NCI-H187 (cell line): ENCODE measurements around the gene ANTXR1.
"Not testable (repeated sequence)": the region's sequence is repeated elsewhere in the genome, so short reads cannot be mapped to it uniquely, and the experiment has no call there.

Experiments used
- DNase-seq, 2 experiments: peaks; one replicate each; lab custom pipeline; 2025; lab: John Stamatoyannopoulos, UW

ANTXR1 gene

DNA sequence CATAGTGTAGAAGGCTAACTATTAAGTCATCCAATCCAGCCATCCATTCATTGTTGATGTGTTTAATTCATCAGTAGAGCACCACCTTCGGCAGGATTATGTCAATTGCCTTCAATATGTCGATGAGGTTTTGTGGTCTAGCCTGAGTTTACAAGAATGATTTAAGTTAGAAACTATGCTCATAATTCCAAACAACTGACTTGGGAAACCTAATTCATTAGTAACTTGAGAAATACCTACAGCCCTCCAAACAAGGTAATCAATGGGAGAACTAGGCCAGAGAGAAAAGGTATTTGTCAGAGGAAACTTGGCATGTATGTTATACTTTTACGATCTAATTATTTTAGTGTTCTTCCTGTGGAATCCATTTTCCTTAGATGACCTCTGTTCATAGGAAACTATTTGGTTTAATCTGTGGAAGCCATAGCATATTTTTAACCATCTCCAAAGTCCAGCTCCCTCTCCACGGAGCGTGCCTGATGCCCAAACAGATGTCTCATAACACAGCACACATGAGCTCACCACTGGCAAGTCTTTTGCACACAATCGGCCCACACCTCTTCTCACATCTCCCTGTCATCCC lies 225.6 kb downstream of the ANTXR1 start:
- no peak for DNase-seq

DNA sequence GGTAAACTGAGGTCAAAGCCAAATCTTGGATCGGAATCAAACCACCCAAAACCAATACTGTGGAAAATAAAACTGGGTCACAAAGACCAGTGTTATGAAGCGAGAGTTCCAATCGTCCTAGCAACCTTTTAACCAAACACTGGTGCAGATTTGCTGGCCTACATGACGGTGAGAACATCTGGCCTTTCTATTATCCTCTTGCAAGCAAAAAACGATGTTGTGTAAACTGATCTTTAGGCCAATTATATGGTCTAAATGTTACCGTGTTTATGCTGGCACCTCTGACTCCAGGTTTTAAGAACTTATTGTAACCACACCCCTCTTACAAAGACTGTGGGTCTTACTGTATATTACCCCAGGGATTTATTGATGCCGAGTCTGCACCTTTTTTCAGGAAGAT lies 228.1 kb downstream of the ANTXR1 start:
- no peak for DNase-seq

DNA sequence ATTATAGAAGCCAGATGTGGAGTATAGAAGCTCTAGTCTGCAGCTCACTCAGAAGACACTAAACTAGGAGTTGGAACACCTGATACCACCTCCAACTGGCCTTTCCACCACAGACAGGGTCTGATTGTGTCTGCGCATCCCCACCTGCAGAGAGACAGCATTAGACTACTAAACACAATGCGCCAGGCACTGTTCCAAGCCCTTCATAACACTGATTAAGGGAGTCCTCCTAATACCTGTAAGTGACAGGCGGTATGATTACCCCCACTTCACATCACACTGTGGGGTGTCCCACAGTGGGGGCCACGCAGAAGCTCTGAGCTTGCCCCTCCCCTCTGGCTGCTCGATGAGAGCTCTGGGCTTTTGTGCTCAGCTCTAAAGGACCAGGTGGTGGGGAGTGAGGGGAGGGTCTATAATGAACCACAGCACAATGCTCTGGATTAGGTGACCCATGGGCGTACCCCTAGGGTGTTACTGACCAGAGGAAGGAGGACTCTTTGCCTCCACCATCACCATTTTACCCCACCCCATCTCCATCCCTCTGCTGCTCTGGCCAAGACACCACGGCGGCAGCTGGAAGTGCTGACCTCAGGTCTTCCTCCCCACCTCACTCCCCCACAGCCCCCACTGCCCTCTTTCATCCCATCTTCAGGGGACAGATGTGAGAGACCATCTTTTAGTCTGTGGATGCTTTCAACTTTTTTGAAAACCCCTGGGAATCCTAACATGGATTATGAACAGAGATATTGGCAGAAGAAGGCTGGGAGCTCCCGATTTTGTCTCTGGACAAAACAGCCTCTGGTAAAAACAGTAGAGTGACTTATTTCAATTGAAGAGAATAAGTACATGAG lies 228.9 kb downstream of the ANTXR1 start:
- DNase-seq = no peak

DNA sequence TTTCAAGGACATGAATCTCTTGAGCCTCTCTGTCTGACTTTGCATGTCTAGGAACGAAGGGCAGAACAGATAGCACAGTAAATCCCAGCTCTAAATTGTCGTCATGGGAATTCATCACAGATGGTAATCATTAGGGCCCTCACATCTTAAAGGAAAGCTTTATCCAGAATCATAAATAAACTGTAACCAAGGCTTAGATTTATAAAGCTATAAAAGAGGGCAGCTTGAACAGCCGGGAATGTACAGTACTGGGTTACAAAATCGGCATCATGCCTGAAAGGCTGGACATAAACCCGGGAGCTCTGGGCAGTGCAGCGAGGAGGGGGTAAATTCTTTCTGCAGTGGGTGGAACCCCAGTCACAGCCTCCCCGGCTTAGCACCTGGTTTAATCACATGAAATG lies 229.7 kb downstream of the ANTXR1 start:
- no peak for DNase-seq

DNA sequence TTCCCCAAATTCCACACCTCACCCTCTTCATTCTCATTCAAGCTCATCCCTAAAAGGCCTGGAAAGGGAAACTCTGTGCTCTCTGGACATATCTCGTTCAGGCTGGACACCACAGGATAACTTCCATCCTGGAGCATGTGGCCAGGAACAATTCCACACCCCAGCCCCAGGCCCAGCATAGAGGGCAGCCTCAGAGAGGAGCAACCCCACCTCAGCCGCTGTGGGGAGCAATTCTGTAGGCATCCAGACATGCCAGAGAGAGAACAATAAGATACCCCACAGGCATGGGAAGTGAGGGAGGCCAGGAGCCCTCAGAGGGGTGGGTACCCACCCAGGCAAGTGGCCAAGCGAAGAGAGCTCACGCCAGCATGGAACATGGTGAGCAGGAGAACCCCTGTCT lies 230.7 kb downstream of the ANTXR1 start:
- DNase-seq = no peak

DNA sequence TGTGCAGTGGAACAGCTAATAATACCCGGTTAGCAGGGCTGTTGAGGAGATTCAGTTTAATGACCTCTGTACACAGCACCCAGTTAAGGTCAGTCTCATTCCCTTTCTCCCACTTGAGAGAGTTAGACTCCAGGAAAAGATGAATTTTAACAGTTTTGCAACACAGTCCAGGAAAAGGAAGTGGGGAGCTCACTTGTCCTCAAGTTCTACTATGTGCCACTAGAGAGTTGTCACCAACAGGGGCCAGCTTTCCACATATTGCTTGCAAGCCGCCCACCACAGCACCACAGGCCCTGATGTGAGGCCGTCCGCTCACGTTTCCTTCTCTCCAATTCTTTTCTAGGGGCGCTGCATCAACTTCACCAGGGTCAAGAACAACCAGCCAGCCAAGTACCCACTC lies 231.9 kb downstream of the ANTXR1 start:
- no peak for DNase-seq

DNA sequence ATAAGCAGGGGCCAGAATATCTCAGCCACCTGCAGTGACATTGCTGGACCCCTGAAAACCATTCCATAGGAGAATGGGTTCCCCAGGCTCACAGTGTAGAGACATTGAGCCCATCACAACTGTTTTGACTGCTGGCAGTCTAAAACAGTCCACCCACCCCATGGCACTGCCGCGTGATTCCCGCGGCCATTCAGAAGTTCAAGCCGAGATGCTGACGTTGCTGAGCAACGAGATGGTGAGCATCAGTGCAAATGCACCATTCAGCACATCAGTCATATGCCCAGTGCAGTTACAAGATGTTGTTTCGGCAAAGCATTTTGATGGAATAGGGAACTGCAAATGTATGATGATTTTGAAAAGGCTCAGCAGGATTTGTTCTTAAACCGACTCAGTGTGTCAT lies 234.6 kb downstream of the ANTXR1 start:
- no peak for DNase-seq

DNA sequence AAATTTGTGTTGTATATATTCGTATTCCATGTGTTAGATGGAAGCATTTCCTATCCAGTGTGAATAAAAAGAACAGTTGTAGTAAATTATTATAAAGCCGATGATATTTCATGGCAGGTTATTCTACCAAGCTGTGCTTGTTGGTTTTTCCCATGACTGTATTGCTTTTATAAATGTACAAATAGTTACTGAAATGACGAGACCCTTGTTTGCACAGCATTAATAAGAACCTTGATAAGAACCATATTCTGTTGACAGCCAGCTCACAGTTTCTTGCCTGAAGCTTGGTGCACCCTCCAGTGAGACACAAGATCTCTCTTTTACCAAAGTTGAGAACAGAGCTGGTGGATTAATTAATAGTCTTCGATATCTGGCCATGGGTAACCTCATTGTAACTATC lies 235.3 kb downstream of the ANTXR1 start:
- DNase-seq = no peak

DNA sequence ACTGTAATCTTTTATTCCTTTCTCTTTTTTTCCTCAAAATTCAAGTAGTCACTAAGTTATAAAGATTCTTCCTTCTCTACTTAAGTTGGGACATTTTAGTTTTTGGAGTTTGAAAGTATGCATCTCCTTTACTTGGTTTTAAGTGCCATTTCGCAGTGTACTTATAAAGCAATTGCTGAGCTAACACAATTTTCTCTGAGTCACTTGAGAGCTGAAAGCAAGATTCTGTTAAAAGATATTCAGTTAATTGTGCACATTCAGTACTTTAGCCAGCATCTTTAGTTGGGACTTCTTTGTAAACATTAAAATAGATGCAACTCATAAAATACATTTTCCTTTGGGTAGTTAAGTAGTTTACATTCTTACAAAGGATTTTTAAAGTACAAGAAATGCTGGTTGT lies 238.0 kb downstream of the ANTXR1 start:
- no peak for DNase-seq

DNA sequence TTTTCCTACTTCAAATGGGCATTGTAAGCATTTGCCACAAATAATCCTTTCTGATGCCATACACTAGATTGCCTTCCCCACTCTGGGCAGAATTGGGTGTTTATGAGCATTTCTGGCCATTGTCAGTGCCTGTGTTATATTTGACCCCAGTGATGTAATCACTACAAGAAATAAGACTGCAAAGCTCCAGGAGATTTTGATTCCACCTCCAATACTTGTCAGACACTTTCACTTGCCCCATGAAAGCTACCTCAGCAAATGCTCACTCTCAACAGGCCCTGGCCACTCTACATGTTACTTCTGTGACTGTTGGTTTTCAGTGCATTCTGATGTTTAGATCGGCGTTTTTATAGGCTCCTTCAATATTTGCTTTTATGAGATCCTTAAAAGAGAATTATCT lies 239.0 kb downstream of the ANTXR1 start:
- DNase-seq = no peak

DNA sequence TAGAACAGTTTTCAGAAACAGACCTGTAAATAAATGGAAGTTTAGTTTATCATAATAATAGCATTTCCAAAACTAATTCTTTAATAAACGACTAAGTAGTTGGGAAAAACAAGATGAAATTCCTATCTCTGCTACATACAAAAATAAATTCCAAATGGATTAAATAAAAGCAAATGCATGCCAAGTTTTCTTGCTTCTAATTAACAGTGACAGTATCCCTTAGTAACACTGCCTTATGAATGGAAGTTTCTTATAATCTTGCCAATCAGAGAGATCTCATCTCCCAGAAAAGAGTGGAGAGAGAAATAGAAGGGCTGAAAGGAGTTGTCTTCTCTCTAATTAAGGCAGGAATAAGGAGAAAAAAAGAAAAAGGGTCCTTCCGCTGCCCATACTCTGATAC lies 240.1 kb downstream of the ANTXR1 start:
- no peak for DNase-seq

DNA sequence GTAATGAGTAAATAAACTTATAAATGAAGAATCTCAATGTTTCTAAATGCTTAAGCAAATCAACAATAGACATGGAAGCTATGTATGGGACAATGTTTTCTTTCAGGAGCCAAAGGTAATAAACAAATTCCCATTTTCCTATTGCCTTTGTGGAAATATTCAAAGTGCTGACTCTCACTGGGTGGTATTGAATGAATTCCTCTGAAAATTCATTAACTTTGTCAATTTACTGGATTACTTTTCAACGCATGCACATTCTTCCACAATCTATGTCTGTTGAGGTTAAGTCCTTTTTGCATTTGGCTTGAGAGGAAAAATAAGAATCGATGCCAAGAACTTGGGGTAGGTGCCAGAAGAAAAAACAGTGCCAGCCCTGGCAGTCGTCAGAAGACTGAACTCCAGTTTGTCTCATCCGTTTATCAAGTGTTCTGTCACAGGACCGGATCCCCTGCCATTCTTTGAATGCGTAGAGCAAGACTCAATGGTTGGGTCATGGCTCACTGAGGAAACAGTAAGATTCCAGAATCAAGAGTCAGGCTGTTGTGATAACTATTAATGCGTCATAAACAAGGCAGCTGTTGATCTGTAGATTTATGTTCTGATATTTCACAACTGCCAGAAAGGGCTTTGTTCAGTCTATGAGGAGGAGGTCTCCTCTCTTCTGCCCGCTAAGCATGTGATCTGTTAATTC lies 240.8 kb downstream of the ANTXR1 start:
- no peak for DNase-seq

DNA sequence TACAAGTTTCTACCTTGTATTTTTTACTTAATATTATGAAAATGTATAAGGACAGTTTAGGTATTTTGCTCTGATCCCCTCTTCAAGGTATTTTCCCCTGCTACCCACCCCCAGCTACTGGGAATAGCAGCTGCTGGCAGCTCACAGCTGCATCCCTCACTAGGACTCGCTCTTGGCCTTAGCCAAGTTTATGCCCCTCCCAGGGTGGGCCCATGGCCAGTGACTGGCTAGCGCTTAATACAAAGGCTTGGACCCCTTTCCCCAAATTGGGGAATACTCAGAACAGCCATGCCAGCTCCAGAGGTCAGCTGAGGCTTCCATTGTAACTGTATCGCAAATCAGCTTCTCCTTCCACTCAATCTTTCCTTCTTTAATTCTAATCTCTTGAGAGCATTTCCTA lies 242.8 kb downstream of the ANTXR1 start:
- DNase-seq = no peak

DNA sequence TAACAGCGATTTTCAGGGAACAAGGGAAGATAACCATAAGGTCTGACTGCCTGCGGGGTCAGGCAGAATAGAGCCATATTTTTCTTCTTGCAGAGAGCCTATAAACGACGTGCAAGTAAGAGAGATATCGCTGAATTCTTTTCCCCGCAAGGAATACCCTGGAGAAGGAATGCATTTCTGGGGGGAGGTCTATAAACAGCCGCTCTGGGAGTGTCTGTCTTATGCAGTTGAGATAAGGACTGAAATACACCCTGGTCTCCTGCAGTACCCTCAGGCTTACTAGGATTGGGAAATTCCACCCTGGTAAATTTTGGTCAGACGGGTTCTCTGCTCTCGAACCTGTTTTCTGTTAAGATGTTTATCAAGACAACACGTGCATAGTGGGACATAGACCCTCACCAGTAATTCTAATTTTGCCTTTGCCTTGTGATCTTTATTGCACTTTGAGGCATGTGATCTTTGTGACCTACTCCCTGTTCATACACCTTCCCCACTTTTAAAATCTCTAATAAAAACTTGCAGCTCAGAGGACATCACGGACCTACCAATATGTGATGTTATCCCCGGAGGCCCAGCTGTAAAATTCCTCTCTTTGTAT lies 247.1 kb downstream of the ANTXR1 start:
- DNase-seq = not testable (repeated sequence)

DNA sequence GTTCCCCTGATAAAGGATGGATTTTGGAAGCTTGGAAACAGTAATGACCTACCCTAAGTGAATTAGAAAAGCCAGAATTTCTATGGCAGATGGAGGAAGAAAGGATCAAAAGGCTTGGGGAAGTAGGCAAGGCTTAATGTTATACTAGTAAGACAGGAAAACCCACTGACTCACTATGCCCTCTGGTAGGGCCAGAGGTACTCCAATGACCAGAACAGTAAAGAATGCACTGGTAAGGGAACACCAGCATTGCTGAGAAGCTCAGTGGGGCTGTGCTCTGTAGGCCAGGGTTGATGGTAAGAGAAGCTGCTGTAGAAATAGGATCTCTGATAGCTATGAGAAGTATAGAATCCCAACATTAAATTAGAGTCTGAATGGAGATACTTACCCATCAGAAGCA lies 247.7 kb downstream of the ANTXR1 start:
- DNase-seq = no peak

DNA sequence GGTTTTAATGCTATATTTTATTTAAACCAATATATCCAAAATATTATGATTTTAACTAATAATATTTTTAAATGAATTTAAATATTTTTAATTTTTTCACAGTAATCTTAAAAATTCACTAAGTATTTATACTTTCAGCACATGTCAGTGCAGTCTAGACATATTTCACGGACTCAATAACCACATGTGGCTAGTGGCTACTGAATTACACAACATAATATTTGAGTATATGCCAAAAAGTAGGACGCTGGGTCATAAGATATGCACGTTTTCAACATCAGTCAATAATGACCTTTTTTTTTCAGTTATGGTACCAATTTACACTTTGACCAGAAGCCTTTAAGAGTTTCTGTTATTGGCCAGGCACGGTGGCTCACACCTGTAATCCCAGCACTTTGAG lies 256.4 kb downstream of the ANTXR1 start:
- no peak for DNase-seq

DNA sequence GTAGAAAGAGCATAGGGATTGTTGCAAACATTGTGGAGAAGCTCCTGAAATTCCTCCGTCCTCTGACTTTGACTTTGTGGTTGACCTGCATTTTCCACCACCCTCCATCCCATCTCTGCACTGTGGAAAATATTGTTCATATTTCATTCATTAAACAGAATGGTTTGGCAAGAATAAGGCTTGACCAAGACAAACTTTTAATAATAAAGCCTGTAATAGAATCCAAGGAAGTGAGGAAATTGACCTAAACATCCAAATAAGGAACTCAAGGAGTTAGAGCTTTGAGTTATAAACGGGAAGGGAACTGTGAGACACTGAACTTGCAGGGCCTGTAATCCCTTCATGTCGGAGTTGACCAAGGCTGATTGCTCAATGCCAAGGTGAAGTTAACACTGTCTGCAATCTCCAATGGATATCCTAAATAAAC lies 258.9 kb downstream of the ANTXR1 start:
- no peak for DNase-seq

DNA sequence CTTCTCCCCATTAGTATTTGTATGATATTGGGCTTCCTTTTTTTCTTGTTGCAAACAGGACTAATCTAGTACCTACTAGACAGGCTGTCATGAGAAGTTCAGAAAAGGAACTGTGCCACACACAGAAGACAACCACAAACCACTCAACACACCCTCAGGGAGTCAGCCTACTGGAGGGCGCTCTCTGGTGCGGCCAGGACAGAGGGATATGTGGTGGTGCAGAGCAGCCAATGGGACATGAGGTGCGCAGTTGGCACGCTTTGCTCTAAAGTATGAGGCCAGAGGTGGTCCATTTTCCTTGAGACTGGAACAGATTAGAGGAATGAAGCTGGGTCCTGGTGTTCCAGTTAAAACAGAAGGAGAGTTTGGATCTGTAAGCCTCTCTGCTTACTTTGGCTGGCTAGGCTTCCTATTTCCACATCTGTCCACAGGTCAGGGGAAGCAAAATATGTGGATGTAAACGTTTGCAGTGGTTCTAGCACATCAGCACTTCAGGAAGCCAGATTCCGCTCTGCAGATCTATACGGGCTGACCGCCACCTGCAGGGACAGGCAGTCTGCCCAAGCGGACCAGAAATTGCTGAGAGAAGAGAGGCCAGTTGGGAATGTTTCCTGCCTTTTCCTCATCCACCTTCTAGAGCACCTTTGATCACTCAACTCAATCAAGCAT lies 260.0 kb downstream of the ANTXR1 start:
- no peak for DNase-seq

DNA sequence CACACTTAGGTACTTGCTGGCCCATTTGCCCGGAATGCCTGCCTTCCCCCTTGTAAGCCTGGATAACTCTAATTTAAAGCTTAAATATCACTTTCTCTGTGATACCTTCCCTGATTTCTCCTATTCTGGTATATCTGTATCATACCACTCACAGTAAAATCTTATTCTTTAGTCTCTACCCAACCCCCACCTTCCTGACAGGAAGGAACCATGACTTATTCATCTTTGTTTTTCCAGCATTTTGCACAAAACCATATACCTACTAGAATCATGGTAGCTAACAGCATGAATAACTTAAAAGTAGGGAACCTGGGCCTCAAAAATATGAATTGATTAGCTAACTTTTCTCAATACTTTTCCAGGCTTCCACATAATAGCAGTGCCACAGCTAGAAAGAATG lies 262.5 kb downstream of the ANTXR1 start:
- no peak for DNase-seq

DNA sequence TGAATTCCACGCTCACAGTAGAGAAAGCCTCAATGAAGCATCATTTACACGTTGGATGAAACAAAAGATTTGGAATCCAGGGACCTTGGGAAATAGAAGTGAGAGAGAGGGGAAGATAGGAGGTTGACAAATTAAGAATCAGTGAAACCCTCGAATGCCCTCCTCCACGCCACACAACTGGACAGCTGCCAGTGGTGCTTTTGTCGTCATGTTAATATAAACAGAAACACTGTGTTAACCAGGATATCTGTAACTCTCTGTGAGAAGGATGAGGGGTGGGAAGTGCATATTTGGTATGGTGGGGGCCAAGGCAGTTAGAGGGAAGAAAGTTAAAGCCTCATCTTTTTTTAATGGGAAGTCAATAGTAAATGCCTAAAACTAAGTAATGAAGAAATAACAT lies 265.4 kb downstream of the ANTXR1 start:
- no peak for DNase-seq

DNA sequence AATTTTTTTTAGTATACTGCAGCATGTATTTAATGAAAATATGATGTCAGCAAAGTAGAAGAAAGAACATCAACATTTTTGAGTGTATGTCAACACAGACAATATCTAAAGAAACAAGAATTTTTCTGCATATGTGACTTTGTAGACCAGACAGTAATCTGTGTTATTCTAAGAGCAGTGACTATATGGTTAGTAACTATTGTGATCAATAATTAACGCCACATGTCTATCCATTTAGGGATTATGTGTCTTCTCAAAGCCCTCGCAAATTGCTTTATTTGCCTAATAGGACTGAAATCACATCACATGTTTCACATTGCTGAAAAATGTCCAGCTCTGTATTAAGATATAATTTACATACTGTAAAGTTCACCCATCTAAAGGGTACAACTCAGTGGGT lies 266.2 kb downstream of the ANTXR1 start:
- DNase-seq = no peak

DNA sequence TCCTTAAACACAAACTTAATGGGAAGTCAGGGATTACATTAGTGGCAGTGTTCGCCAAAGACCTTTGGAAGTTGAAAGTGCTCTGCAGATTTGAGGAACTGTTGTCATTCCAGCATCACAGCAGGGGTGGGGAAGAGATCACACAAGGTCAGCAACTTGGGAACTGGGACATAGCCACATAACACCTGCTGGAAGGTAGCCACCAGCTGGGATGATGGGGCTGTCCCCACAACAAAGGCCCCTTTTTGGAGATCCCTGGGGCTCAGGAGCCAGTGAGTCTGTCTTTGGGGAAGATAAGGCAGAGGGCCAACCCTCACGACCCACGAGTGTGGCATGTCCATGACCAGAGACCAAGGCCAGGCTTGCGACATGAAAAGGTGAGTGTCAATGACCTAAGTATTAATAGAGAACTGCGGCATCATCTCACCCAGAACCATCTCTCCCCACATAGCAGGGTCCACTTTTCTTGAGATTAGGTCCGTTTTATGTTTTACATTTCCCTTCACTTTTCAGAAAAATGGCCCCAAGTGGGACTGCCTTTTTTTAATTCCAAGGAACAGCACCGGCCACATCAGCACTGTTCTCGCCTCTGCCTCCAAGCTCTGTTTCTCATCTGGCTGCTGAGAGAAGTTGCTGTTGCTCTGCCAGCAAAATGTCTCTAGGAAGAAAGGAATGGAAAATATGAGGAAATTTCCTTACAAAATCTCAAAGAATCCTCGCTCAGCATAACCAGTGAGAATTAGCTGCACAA lies 267.1 kb downstream of the ANTXR1 start:
- no peak for DNase-seq
